HT1080 (cell line): ENCODE measurements around the gene OR2V1. TPM values are rescaled to one million over a fixed set of nuclear protein-coding genes. Genes with fewer than 3 reads are reported as not detected.
"Not testable (repeated sequence)": the region's sequence is repeated elsewhere in the genome, so short reads cannot be mapped to it uniquely, and the experiment has no call there.

Source experiments
- DNase-seq: peaks from one replicate; pipeline ENCODE4 v3.0.0-alpha.2; 2015; ENCODE audit warnings: low read depth
- total RNA-seq: library from RNA; depleted of rRNA; stranded (reverse); fragments of >200 nt; shearing (Covaris generic); gene quantifications from 2 replicates; pipeline ENCODE4 v1.2.3, GENCODE V29; 2014

OR2V1 gene
- total RNA-seq, 1 experiment from 2014 or later, result not detected

GRCh38 chr5:181131514-181131913, 545 bp upstream of the OR2V1 start:
- no peak for DNase-seq

GRCh38 chr5:181130081-181130480, 888 bp downstream of the OR2V1 start:
- not testable (repeated sequence) for DNase-seq

DNA sequence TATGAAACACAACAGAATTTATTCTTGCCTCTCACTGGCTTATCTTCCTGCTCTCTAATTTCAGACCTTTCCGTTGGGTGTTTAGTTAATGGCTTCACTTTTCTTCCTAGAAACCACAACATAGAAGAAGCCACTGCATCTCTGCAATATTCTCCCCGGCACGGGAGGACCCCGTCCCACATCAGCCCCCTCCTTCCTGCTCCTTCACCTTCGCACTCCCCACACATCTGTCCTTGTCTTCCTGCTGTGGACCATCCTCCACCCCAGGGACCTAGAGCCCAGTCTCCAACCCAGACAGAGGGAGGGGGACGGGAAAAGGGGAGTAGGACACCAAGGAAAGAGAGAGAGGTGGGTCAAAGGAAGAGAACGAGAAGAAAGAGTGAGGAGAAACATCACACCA, 1.4 kb downstream of the OR2V1 start:
- no peak for DNase-seq

- DNase-seq, result no peak
These were observed 2.9 kb downstream of the OR2V1 start for GRCh38 chr5:181127907-181128626.

GRCh38 chr5:181127456-181127855, 3.5 kb downstream of the OR2V1 start:
- DNase-seq, result no peak

DNA sequence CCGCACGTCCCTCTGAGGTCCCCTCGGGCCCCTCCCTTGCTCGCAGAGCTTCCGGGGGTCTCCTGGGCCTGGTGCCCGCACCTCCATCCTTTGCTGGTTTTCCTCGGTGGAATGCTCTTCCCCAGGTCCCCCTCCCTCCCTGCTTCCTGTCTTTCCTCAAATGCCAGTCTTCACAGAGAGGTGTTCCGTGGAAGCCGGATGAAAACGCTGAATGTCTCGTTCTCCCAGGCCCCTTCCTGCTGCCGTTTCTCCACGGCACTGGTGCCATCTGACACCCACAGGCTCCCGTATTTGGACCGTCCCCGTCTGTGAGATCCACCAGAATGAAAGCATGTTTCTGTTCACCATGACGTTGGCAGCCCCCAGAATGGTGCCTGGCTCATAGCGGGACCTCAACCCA, 4.1 kb downstream of the OR2V1 start:
- no peak for DNase-seq

DNA sequence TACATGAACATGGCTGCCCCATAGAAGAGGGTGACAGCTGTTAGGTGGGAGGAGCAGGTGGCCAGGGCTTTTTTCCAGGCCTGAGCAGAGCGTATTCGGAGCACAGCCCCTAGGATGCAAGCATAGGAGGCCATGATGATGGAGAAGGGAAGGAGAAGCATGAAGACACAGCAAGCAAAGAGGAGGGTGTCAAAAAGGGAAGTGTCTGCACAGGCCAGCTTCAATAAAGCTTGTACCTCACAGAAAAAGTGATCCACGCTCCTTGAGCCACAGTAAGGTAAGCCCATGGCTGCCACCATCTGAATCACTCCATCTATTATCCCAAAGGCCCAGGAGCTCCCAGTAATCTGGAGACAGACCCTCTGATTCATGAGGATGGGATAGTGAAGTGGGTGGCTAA, 6.4 kb downstream of the OR2V1 start:
- no peak for DNase-seq

DNA sequence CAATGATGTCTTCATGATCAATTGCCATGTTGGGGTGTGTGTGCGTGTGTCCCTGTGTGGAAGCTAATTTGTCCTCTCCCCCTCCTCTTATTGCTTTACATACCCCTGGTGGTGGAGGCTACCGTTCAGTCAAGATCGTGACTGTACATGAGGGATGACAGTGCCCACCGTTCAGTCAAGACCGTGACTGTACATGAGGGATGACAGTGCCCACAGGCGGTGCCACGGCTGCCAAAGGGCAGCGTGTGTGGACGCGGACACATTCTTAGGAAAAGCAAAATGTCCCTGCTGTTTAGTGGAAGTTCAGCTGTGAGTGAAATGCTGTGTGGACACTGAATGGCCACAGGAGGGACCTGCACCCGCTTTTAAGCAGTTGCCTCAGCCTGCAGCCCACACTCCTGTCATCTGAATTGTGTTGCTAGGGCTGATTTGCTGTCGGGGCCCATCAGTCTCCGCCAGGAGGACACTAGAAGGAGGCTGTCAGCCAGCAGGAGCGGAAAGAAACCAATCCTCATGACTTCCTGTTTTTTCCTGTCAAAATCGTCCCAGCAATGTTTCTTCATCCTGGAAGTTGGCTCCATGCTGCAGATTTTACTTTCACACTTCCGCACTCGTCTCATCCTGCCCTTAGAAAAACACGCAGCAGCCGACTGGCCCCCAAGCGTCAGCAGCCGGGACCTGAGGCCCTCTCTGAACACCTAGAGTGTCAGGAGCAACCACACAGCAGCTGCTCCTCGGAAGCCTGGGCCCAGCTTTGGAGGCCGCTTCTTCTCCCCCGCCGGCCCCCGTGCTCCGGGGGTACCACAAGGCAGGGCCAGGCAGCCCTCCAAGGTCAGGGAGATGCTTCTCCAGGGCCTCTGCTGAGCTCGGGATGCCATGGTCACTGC, 9.1 kb downstream of the OR2V1 start:
- no peak for DNase-seq

- no peak for DNase-seq
These were observed 10.2 kb downstream of the OR2V1 start for GRCh38 chr5:181120761-181121160.

DNA sequence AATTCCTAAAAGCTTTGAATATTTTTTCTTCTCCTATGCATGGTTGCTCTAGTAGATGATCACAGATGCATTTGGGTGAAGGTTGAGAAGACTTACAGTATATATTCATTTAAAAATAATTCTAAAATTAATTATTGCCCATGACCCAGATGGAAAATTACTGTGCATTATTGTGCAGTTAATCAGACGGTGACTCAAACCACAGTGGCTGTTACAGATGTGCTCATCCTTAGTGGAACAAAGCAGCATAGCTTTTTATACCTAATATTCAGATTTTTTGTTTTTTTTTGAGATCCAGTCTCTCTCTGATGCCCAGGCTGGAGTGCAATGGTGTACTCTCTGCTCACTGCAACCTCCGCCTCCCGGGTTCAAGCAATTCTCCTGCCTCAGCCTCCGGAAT, 10.7 kb downstream of the OR2V1 start:
- DNase-seq, result peak; percentile 40

DNA sequence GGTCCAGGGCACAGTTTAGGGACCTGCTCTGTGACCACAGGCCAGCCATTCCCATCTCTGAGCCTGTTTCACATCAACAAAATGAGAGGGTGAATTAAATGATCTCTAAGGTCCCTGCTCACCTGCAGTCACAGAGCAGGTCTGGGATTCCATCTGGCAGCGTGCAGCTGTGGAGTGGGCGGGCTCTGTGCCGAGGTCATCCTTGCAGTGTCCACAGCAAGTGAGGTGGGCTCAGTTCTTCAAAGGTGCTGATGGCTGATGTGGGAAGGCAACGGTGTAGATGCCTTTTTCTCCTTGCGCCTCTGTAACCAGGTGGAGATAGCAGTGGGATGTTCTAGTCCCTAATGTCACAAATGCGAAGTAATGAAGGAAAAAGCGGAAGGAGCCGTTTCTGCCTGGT, 11.9 kb downstream of the OR2V1 start:
- no peak for DNase-seq

GRCh38 chr5:181118369-181118768, 12.6 kb downstream of the OR2V1 start:
- DNase-seq, result no peak

- DNase-seq, result peak; percentile 47
These were observed 15.9 kb downstream of the OR2V1 start for GRCh38 chr5:181114844-181115778.

- no peak for DNase-seq
These were observed 16.6 kb downstream of the OR2V1 start for GRCh38 chr5:181114284-181114843.

- DNase-seq, result not testable (repeated sequence)
These were observed 17.4 kb downstream of the OR2V1 start for GRCh38 chr5:181113572-181113971.

DNA sequence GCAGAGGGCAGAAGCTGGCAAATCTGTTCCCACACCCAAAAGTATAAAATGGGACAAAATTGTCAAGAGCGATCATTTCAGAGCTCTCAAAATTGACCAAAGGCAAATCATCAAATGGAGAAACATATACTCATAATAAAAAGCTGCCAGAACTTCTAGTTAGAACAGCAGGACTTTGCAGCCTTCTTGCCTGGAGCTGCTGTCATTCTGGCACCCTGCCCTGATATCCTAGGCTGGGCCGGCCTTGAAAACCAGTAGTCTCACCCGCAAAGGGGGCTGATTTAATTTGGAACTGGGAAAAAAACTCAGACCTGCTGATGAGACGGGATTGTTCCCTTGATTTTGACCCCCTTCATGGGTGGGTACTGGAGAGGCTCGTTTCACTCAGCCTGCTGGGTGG, 18.5 kb downstream of the OR2V1 start:
- no peak for DNase-seq

DNA sequence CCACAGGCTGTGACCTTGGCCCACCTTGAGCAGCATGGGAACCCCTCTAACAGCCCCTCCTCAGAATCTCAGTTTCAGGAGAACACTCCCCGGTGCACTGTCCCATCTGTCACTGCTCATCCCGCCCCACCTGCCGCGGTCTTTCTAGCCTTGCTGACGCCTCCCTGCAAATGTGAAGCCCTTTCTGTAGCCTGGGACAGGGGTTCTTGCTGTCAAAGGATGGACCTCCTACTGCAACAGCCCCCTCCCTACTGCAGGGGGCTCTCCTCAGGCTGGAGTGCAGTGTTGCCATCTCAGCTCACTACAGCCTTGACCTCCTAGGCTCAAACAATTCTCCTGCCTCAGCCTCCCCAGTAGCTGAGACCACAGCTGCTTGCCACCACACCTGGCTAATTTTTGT, 20.0 kb downstream of the OR2V1 start:
- DNase-seq, result no peak

DNA sequence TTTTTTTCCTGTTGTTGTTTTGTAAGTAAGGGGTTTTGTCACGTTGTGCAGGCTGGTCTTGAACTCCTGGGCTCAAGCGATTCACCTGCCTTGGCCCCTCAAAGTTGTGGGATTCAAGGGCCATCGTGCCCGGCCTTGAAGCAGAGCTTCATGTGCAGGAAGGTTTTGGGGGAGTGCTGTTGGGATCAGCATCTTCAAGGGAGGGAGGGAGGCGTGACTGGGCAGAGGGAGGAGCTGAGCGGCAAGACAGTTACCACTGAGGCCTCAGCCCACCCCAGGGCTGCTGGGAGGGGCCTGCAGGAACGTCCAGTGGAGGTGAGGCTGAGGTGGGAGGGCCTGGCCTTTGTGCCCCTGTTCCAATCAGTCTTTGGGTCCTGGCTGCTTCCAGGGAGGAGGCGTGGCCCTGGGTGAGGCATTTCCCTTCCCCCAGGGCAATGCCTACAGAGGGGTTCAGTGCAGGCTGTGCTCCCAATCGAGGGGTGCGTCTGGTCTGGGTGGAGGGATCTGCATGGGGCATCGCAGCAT, 21.4 kb downstream of the OR2V1 start:
- no peak for DNase-seq

- no peak for DNase-seq
These were observed 22.3 kb downstream of the OR2V1 start for GRCh38 chr5:181108578-181109165.

DNA sequence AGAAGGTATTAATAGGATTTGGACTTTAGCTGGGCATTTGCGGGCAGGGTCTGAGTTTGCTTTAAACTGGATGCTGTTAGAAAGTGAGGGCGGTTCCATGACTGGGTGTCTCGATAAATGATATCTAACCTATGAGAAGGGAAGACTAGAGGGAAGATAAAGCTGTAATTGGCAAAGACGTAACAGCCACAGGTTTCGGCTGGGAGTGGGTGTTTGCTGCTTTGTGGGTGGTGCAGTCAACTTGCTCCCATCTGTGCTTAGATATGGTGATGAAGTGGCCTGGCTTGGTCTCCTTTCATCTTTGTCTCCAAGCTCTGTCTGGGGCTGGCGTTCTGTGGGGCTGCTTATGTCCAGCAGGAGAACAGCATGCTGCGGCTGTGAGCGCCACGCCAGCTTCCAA, 23.3 kb downstream of the OR2V1 start:
- DNase-seq, result no peak
